GM12874 (cell line): ENCODE measurements around the gene RDH13.

Source experiments
- CTCF ChIP-seq: IDR thresholded peaks from 2 replicates; pipeline ENCODE4 v1.5.1; 2011; ENCODE audit warnings: low read depth, mild to moderate bottlenecking, control low read depth, low read length, moderate library complexity; ENCODE audit not compliant: insufficient read depth

RDH13 gene

GRCh38 chr19:55013596-55013995 lies 49.4 kb downstream of the RDH13 start:
- TF ChIP-seq CTCF, result no peak

GRCh38 chr19:55012306-55012705 lies 50.6 kb downstream of the RDH13 start:
- no peak for TF ChIP-seq CTCF

- TF ChIP-seq CTCF, result no peak
Observed at GRCh38 chr19:55005684-55006488, 57.1 kb downstream of the RDH13 start.

- no peak for TF ChIP-seq CTCF
Observed at GRCh38 chr19:55000761-55001160, 62.2 kb downstream of the RDH13 start.

- TF ChIP-seq CTCF, result no peak
Observed at GRCh38 chr19:54995561-54995960, 67.4 kb downstream of the RDH13 start.
